ENCODE results near the gene ABL2.

Gene ABL2

GRCh38 chr1:179127163-179127895 lies 102.1 kb downstream of the ABL2 start:
- TF ChIP-seq POU2F2 (IDR thresholded peaks at IDR 0.05; ENCODE audit: low read depth, low read length) (no peak), TAF1 (IDR thresholded peaks at IDR 0.05; ENCODE audit: low read depth, low read length) (no peak), POLR2AphosphoS5 (IDR thresholded peaks at IDR 0.05; ENCODE audit: low read depth, low read length) (no peak), SPI1 (IDR thresholded peaks at IDR 0.05; ENCODE audit: low read depth, low read length) (no peak), POLR2A (IDR thresholded peaks at IDR 0.05; ENCODE audit: low read depth, low read length) (no peak), PAX5 (IDR thresholded peaks at IDR 0.05; ENCODE audit: insufficient read depth, low read length, severe bottlenecking) (no peak)
- FAIRE-seq (no peak), DNase-seq (ENCODE audit: insufficient read length, low spot score) (no peak)

GRCh38 chr1:179126338-179127060 lies 103.0 kb downstream of the ABL2 start:
- TF ChIP-seq POU2F2 (IDR thresholded peaks at IDR 0.05; ENCODE audit: low read depth, low read length) (no peak), POLR2A (IDR thresholded peaks at IDR 0.05; ENCODE audit: low read depth, low read length) (no peak), TAF1 (IDR thresholded peaks at IDR 0.05; ENCODE audit: low read depth, low read length) (no peak), SPI1 (IDR thresholded peaks at IDR 0.05; ENCODE audit: low read depth, low read length) (no peak)
- DNase-seq (ENCODE audit: insufficient read length, low spot score), result no peak
- no peak for FAIRE-seq

- FAIRE-seq (no peak), DNase-seq (ENCODE audit: insufficient read length, low spot score) (no peak)
- TF ChIP-seq PAX5 (IDR thresholded peaks at IDR 0.05; ENCODE audit: insufficient read depth, low read length, severe bottlenecking) (no peak), SPI1 (IDR thresholded peaks at IDR 0.05; ENCODE audit: low read depth, low read length) (no peak), POLR2A (IDR thresholded peaks at IDR 0.05; ENCODE audit: low read depth, low read length) (no peak), POU2F2 (IDR thresholded peaks at IDR 0.05; ENCODE audit: low read depth, low read length) (no peak), TAF1 (IDR thresholded peaks at IDR 0.05; ENCODE audit: low read depth, low read length) (no peak), POLR2AphosphoS5 (IDR thresholded peaks at IDR 0.05; ENCODE audit: low read depth, low read length) (no peak)
Measured at GRCh38 chr1:179124873-179125272, 104.6 kb downstream of the ABL2 start.

DNA sequence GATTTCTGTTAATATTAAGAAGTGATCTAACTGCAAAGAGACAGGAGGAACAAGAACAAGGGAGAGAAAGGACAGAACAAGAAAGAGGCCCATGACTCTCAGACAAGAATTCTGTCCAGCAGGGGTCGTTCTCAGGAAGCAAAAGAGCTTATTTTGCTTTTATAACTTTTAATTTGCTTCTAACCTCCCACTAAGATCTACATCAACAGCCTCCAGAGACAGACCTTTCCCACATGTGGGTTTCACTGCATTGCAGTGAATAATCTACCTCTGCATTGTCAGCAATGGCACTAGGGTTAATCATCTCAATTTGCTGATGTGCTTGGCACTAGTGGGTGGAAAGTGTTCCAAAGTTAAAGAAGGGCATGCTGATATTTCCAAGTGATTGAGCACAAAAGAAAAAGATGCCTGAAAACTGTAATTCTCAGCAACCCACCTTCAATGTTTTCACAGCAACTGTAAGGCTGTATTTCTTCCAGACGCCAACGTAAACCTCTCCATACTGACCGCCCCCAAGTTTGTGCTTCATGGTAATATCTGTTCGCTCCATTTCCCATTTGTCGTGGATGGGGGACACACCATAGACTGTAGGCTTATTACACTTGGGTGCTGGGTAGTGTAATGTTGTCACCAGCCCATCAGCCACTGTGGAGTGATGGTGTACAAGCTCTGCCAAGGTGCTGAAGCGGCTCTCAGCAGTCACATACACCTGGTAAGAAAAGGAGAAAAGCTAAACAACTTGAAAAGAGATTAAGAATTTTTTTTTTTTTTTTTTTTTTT lies 108.1 kb downstream of the ABL2 start:
- FAIRE-seq, result no peak
- TF ChIP-seq POLR2AphosphoS5 (IDR thresholded peaks at IDR 0.05; ENCODE audit: low read depth, low read length), result no peak
- no peak for TF ChIP-seq SPI1 (IDR thresholded peaks at IDR 0.05; ENCODE audit: low read depth, low read length)
- no peak for TF ChIP-seq POU2F2 (IDR thresholded peaks at IDR 0.05; ENCODE audit: low read depth, low read length)
- TF ChIP-seq TAF1 (IDR thresholded peaks at IDR 0.05; ENCODE audit: low read depth, low read length), result no peak
- TF ChIP-seq PAX5 (IDR thresholded peaks at IDR 0.05; ENCODE audit: insufficient read depth, low read length, severe bottlenecking), result no peak
- no peak for TF ChIP-seq POLR2A (IDR thresholded peaks at IDR 0.05; ENCODE audit: low read depth, low read length)
- no peak for DNase-seq (ENCODE audit: insufficient read length, low spot score)

- DNase-seq (ENCODE audit: insufficient read length, low spot score) (no peak), FAIRE-seq (no peak)
- TF ChIP-seq POLR2A (IDR thresholded peaks at IDR 0.05; ENCODE audit: low read depth, low read length) (no peak), SPI1 (IDR thresholded peaks at IDR 0.05; ENCODE audit: low read depth, low read length) (no peak), TAF1 (IDR thresholded peaks at IDR 0.05; ENCODE audit: low read depth, low read length) (no peak), POU2F2 (IDR thresholded peaks at IDR 0.05; ENCODE audit: low read depth, low read length) (no peak), PAX5 (IDR thresholded peaks at IDR 0.05; ENCODE audit: insufficient read depth, low read length, severe bottlenecking) (no peak), POLR2AphosphoS5 (IDR thresholded peaks at IDR 0.05; ENCODE audit: low read depth, low read length) (no peak)
Measured at GRCh38 chr1:179120736-179121135, 108.7 kb downstream of the ABL2 start.

DNA sequence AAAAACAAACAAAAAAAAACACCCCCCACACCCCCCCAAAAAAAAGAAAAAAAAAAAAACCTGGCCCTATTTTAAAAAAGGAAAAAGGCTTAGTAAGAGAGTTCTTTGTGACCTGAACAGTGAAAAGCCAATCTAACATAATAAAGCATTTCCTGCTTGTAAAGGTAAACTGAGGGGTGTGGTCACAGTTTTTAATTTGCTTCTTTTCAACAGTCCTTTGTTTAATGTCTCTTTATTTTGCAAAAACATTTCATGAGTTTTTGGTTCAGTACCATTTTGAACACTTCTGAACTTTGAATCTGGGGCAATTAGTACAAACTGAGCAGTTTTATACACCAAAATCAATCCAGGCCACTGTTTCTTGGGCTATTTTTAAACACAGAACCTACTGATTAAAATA lies 110.0 kb downstream of the ABL2 start:
- DNase-seq (ENCODE audit: insufficient read length, low spot score), result no peak
- no peak for FAIRE-seq
- TF ChIP-seq PAX5 (IDR thresholded peaks at IDR 0.05; ENCODE audit: insufficient read depth, low read length, severe bottlenecking), result no peak
- no peak for TF ChIP-seq TAF1 (IDR thresholded peaks at IDR 0.05; ENCODE audit: low read depth, low read length)
- no peak for TF ChIP-seq SPI1 (IDR thresholded peaks at IDR 0.05; ENCODE audit: low read depth, low read length)
- no peak for TF ChIP-seq POLR2A (IDR thresholded peaks at IDR 0.05; ENCODE audit: low read depth, low read length)
- TF ChIP-seq POU2F2 (IDR thresholded peaks at IDR 0.05; ENCODE audit: low read depth, low read length), result no peak
- TF ChIP-seq POLR2AphosphoS5 (IDR thresholded peaks at IDR 0.05; ENCODE audit: low read depth, low read length), result no peak

DNA sequence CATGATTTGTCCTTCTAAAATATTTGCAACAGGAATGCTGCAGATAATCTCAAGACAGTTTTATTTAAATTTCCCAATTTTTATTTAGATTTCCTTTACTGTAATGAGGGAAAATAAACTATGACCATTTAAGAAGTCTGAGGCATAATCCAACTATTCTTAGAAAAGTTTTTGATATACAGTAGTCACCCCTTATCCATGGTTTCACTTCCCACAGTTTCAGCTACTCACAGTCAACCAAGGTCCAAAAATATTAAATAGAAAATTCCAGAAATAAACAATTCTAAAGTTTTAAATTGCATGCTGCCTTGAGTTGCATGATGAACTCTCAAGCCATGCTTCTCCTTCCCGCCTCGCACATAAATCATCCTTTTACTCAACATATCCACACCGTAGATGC lies 114.3 kb downstream of the ABL2 start:
- no peak for FAIRE-seq
- DNase-seq (ENCODE audit: insufficient read length, low spot score), result no peak
- TF ChIP-seq POLR2A (IDR thresholded peaks at IDR 0.05; ENCODE audit: low read depth, low read length) (no peak), PAX5 (IDR thresholded peaks at IDR 0.05; ENCODE audit: insufficient read depth, low read length, severe bottlenecking) (no peak), POLR2AphosphoS5 (IDR thresholded peaks at IDR 0.05; ENCODE audit: low read depth, low read length) (no peak), SPI1 (IDR thresholded peaks at IDR 0.05; ENCODE audit: low read depth, low read length) (no peak), TAF1 (IDR thresholded peaks at IDR 0.05; ENCODE audit: low read depth, low read length) (no peak), POU2F2 (IDR thresholded peaks at IDR 0.05; ENCODE audit: low read depth, low read length) (no peak)

DNA sequence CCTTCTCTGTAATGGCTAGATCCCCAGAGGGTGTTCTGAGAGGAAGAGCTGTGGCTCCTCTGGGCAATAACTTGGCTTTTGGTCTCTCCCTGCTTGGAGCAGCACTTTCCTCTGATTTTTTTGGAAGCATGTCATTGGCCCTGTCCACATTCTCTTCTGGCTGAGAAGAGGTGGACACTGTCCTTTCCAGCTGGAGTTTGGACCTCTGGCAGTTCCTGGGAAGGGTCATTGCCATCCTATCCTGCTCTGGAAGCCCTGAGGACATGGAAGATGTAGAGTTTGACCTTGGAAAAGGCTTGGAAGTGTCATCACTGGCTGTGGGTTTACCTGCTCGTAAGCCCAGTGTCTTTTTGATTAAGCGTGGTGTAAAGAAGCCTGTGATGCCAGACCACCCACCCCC lies 120.8 kb downstream of the ABL2 start:
- TF ChIP-seq POU2F2 (IDR thresholded peaks at IDR 0.05; ENCODE audit: low read depth, low read length) (no peak), POLR2A (IDR thresholded peaks at IDR 0.05; ENCODE audit: low read depth, low read length) (no peak), TAF1 (IDR thresholded peaks at IDR 0.05; ENCODE audit: low read depth, low read length) (no peak), POLR2AphosphoS5 (IDR thresholded peaks at IDR 0.05; ENCODE audit: low read depth, low read length) (no peak), SPI1 (IDR thresholded peaks at IDR 0.05; ENCODE audit: low read depth, low read length) (no peak), PAX5 (IDR thresholded peaks at IDR 0.05; ENCODE audit: insufficient read depth, low read length, severe bottlenecking) (no peak)
- no peak for FAIRE-seq
- no peak for DNase-seq (ENCODE audit: insufficient read length, low spot score)

Data from GM12891 (cell line).